ENCODE results near the gene ST8SIA1. TPM values are rescaled to one million over a fixed set of nuclear protein-coding genes. Genes with fewer than 3 reads are reported as not detected.

ST8SIA1 gene
- total RNA-seq, 1 donor from 2014 or later = 1.2 TPM

DNA sequence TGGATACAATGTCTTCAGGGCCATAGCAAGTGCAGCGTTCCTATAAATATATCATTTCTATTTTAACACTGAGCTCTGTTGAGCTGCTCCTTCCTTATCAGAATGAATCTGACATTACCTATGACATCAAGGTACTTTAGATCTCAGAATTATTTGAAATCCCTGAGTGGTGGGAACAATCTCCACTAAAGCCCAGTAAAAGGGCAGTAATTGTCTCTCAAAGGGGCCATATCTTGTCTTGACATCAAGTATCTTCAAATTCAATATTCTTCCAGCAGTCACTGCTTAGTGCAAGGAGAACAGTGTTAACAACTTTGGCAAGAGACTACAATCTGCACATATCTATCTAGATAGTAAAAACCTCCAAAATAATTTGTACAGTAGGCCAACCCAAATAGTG lies 21.7 kb upstream of the ST8SIA1 start:
- peaks cover 37% of the 10 kb centered on the region for H3K27me3 Mint-ChIP-seq (ENCODE audit: low read depth)
- no peak overlapping the region for H3K27ac Mint-ChIP-seq (ENCODE audit: unreplicated experiment)
- TF ChIP-seq, protein P1, sequence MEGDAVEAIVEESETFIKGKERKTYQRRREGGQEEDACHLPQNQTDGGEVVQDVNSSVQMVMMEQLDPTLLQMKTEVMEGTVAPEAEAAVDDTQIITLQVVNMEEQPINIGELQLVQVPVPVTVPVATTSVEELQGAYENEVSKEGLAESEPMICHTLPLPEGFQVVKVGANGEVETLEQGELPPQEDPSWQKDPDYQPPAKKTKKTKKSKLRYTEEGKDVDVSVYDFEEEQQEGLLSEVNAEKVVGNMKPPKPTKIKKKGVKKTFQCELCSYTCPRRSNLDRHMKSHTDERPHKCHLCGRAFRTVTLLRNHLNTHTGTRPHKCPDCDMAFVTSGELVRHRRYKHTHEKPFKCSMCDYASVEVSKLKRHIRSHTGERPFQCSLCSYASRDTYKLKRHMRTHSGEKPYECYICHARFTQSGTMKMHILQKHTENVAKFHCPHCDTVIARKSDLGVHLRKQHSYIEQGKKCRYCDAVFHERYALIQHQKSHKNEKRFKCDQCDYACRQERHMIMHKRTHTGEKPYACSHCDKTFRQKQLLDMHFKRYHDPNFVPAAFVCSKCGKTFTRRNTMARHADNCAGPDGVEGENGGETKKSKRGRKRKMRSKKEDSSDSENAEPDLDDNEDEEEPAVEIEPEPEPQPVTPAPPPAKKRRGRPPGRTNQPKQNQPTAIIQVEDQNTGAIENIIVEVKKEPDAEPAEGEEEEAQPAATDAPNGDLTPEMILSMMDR (IDR thresholded peaks at IDR 0.05) = no peak
- DNase-seq (ENCODE audit: low spot score) = no peak
- no peaks in the 10 kb centered on the region for H3K4me1 Mint-ChIP-seq (ENCODE audit: low read depth)
- peaks cover 1% of the 10 kb centered on the region for H3K36me3 Mint-ChIP-seq (ENCODE audit: low read depth)
- no peaks in the 10 kb centered on the region for H3K9me3 Mint-ChIP-seq (ENCODE audit: low read depth)
- H3K4me3 Mint-ChIP-seq (ENCODE audit: unreplicated experiment) = no peak overlapping the region

- H3K4me3 Mint-ChIP-seq (ENCODE audit: unreplicated experiment) = no peak overlapping the region
- H3K27ac Mint-ChIP-seq (ENCODE audit: unreplicated experiment) = no peak overlapping the region
- H3K9me3 Mint-ChIP-seq (ENCODE audit: low read depth) = no peaks in the 10 kb centered on the region
- no peaks in the 10 kb centered on the region for H3K36me3 Mint-ChIP-seq (ENCODE audit: low read depth)
- no peak for DNase-seq (ENCODE audit: low spot score)
- peaks cover 34% of the 10 kb centered on the region for H3K27me3 Mint-ChIP-seq (ENCODE audit: low read depth)
- no peaks in the 10 kb centered on the region for H3K4me1 Mint-ChIP-seq (ENCODE audit: low read depth)
- TF ChIP-seq, protein P1 (IDR thresholded peaks at IDR 0.05) = no peak
These were observed 20.6 kb upstream of the ST8SIA1 start for GRCh38 chr12:22355011-22355580.

- Mint-ChIP-seq H3K4me3 (ENCODE audit: unreplicated experiment) (no peak overlapping the region), H3K36me3 (ENCODE audit: low read depth) (no peaks in the 10 kb centered on the region), H3K4me1 (ENCODE audit: low read depth) (no peaks in the 10 kb centered on the region), H3K9me3 (ENCODE audit: low read depth) (no peaks in the 10 kb centered on the region), H3K27ac (ENCODE audit: unreplicated experiment) (no peak overlapping the region), H3K27me3 (ENCODE audit: low read depth) (peaks cover 43% of the 10 kb centered on the region)
- DNase-seq (ENCODE audit: low spot score) = no peak
- TF ChIP-seq, protein P1 (IDR thresholded peaks at IDR 0.05) = no peak
These were observed 19.3 kb upstream of the ST8SIA1 start for GRCh38 chr12:22353615-22354325.

GRCh38 chr12:22350886-22351285 lies 16.4 kb upstream of the ST8SIA1 start:
- no peak for DNase-seq (ENCODE audit: low spot score)
- Mint-ChIP-seq H3K4me3 (ENCODE audit: unreplicated experiment) (no peak overlapping the region), H3K36me3 (ENCODE audit: low read depth) (peaks cover 2% of the 10 kb centered on the region), H3K27me3 (ENCODE audit: low read depth) (peaks cover 33% of the 10 kb centered on the region), H3K4me1 (ENCODE audit: low read depth) (no peaks in the 10 kb centered on the region), H3K27ac (ENCODE audit: unreplicated experiment) (no peak overlapping the region), H3K9me3 (ENCODE audit: low read depth) (no peaks in the 10 kb centered on the region)
- TF ChIP-seq, protein P1 (IDR thresholded peaks at IDR 0.05) = no peak

GRCh38 chr12:22348208-22348607 lies 13.7 kb upstream of the ST8SIA1 start:
- H3K9me3 Mint-ChIP-seq (ENCODE audit: low read depth) = peaks cover 5% of the 10 kb centered on the region
- DNase-seq (ENCODE audit: low spot score) = no peak
- H3K4me1 Mint-ChIP-seq (ENCODE audit: low read depth) = no peaks in the 10 kb centered on the region
- TF ChIP-seq, protein P1 (IDR thresholded peaks at IDR 0.05) = no peak
- no peak overlapping the region for H3K27ac Mint-ChIP-seq (ENCODE audit: unreplicated experiment)
- H3K36me3 Mint-ChIP-seq (ENCODE audit: low read depth) = peaks cover 2% of the 10 kb centered on the region
- no peak overlapping the region for H3K4me3 Mint-ChIP-seq (ENCODE audit: unreplicated experiment)
- H3K27me3 Mint-ChIP-seq (ENCODE audit: low read depth) = peaks cover 28% of the 10 kb centered on the region

Data from chondrocyte (in vitro differentiated cells).